Mammary epithelial cell (primary cell): ENCODE measurements around the gene ZNF121.
"Not testable (repeated sequence)": the region's sequence is repeated elsewhere in the genome, so short reads cannot be mapped to it uniquely, and the experiment has no call there.

Experiments
- EZH2 ChIP-seq: IDR thresholded peaks from 2 replicates; pipeline ENCODE4 v1.6.1; 2012; ENCODE audit warnings: low read length, inconsistent platforms, borderline replicate concordance
- TF ChIP-seq, protein P1 (sequence below), 2 donors: IDR thresholded peaks in 1 of 2; conservative IDR thresholded peaks in 1 of 2; 2 replicates each; pipeline ENCODE4 v1.5.1; 2011 to 2012; ENCODE audit warnings: inconsistent platforms in 2 of 2, low read length in 2 of 2, mild to moderate bottlenecking in 2 of 2, control low read depth in 1 of 2, low read depth in 1 of 2; ENCODE audit not compliant: insufficient read depth in 1 of 2; ENCODE audit errors: extremely low read depth in 1 of 2

DNA sequence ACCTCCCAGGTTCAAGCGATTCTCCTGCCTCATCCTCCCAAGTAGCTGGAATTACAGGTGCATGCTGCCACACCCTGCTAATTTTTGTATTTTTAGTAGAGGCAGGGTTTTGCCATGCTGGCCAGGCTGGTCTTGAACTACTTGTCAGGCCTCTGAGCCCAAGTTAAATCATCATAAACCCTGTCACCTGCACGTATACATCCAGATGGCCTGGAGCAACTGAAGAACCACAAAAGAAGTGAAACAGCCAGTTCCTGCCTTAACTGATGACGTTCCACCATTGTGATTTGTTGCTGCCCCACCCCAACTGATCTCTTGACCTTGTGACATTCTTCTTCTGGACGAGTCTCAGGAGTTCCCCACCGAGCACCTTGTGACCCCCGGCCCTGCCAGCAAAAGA, 45.1 kb downstream of the ZNF121 start:
- TF ChIP-seq EZH2: not testable (repeated sequence)
- TF ChIP-seq, protein P1, sequence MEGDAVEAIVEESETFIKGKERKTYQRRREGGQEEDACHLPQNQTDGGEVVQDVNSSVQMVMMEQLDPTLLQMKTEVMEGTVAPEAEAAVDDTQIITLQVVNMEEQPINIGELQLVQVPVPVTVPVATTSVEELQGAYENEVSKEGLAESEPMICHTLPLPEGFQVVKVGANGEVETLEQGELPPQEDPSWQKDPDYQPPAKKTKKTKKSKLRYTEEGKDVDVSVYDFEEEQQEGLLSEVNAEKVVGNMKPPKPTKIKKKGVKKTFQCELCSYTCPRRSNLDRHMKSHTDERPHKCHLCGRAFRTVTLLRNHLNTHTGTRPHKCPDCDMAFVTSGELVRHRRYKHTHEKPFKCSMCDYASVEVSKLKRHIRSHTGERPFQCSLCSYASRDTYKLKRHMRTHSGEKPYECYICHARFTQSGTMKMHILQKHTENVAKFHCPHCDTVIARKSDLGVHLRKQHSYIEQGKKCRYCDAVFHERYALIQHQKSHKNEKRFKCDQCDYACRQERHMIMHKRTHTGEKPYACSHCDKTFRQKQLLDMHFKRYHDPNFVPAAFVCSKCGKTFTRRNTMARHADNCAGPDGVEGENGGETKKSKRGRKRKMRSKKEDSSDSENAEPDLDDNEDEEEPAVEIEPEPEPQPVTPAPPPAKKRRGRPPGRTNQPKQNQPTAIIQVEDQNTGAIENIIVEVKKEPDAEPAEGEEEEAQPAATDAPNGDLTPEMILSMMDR (conservative IDR thresholded peaks at IDR 0.05 in 1 of 2, IDR thresholded peaks at IDR 0.05 in 1 of 2; ENCODE audit: extremely low read depth in 1 of 2, insufficient read depth in 1 of 2, low read depth in 1 of 2, low read length in 2 of 2): not testable (repeated sequence)
